HL-60 (cell line): ENCODE data around the gene AGMO.

Experiments used
- POLR2AphosphoS5 ChIP-seq: IDR thresholded peaks from 2 replicates; pipeline ENCODE4 v1.6.1; 2012; ENCODE audit warnings: low read depth
- TF ChIP-seq, protein P1 (sequence below): IDR thresholded peaks from one replicate; pipeline ENCODE4 v1.5.1; 2011; ENCODE audit warnings: low read length, control low read depth, inconsistent platforms; ENCODE audit not compliant: insufficient read depth

DNA sequence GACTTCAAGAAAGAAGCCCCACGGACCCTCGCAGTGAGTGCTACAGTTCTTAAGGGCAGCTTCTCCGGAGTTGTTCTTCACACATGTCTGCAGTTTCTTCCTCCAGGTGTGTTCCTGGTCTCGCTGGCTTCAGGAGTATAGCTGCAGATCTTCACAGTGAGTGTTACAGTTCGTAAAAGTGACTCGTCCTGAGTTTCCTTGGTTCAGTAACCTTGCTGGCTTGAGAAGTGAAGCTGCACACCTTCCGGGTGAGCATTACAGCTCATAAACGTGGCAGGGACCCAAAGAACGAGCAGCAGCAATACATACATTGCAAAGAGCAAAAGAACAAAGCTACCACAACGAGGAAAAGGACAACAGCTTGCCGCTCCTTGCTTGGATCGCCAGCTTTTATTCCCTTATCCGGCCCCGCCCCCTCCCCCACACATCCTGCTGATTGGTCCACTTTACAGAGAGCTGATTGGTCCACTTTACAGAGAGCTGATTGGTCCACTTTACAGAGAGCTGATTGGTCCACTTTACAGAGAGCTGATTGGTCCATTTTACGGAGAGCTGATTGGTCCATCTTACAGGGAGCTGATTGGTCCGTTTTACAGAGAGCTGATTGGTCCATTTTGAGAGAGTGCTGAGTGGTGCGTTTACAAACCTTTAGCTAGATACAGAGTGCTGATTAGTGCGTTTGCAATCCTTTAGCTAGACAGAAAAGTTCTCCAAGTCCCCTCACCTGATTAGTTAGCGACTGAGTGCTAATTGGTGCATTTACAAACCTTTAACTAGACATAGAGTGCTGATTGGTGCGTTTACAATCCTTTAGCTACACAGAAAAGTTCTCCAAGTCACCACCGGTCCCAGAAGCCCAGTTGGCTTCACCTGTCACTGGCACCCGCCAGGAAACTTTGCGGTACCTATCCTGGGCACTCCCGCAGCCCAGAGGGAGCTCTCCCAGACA lies 165.3 kb downstream of the AGMO start:
- TF ChIP-seq, protein P1, sequence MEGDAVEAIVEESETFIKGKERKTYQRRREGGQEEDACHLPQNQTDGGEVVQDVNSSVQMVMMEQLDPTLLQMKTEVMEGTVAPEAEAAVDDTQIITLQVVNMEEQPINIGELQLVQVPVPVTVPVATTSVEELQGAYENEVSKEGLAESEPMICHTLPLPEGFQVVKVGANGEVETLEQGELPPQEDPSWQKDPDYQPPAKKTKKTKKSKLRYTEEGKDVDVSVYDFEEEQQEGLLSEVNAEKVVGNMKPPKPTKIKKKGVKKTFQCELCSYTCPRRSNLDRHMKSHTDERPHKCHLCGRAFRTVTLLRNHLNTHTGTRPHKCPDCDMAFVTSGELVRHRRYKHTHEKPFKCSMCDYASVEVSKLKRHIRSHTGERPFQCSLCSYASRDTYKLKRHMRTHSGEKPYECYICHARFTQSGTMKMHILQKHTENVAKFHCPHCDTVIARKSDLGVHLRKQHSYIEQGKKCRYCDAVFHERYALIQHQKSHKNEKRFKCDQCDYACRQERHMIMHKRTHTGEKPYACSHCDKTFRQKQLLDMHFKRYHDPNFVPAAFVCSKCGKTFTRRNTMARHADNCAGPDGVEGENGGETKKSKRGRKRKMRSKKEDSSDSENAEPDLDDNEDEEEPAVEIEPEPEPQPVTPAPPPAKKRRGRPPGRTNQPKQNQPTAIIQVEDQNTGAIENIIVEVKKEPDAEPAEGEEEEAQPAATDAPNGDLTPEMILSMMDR, result no peak
- no peak for TF ChIP-seq POLR2AphosphoS5
